ENCODE results near the gene KRT80.

The KRT80 gene

GRCh38 chr12:52221070-52221781, 29.4 kb upstream of the KRT80 start:
- H3K27me3 Mint-ChIP-seq (ENCODE audit: low read depth): peaks cover 53% of the 10 kb centered on the region
- no peak overlapping the region for H3K27ac Mint-ChIP-seq
- H3K4me3 Mint-ChIP-seq: no peak overlapping the region
- H3K36me3 Mint-ChIP-seq (ENCODE audit: low read depth): no peaks in the 10 kb centered on the region
- H3K4me1 Mint-ChIP-seq (ENCODE audit: low read depth): peaks cover 8% of the 10 kb centered on the region
- H3K9me3 Mint-ChIP-seq: no peaks in the 10 kb centered on the region

GRCh38 chr12:52220477-52220876, 28.7 kb upstream of the KRT80 start:
- no peaks in the 10 kb centered on the region for H3K36me3 Mint-ChIP-seq (ENCODE audit: low read depth)
- peaks cover 8% of the 10 kb centered on the region for H3K4me1 Mint-ChIP-seq (ENCODE audit: low read depth)
- peaks cover 49% of the 10 kb centered on the region for H3K27me3 Mint-ChIP-seq (ENCODE audit: low read depth)
- no peaks in the 10 kb centered on the region for H3K9me3 Mint-ChIP-seq
- no peak overlapping the region for H3K4me3 Mint-ChIP-seq
- no peak overlapping the region for H3K27ac Mint-ChIP-seq

GRCh38 chr12:52218001-52218400, 26.2 kb upstream of the KRT80 start:
- no peak overlapping the region for H3K27ac Mint-ChIP-seq
- no peaks in the 10 kb centered on the region for H3K9me3 Mint-ChIP-seq
- no peaks in the 10 kb centered on the region for H3K36me3 Mint-ChIP-seq (ENCODE audit: low read depth)
- peaks cover 11% of the 10 kb centered on the region for H3K4me1 Mint-ChIP-seq (ENCODE audit: low read depth)
- H3K4me3 Mint-ChIP-seq: no peak overlapping the region
- H3K27me3 Mint-ChIP-seq (ENCODE audit: low read depth): peaks cover 37% of the 10 kb centered on the region

- H3K27me3 Mint-ChIP-seq (ENCODE audit: low read depth): peaks cover 37% of the 10 kb centered on the region
These were observed 25.4 kb upstream of the KRT80 start for GRCh38 chr12:52217223-52217622.

GRCh38 chr12:52216807-52217206, 25.0 kb upstream of the KRT80 start:
- peaks cover 37% of the 10 kb centered on the region for H3K27me3 Mint-ChIP-seq (ENCODE audit: low read depth)
- no peak overlapping the region for H3K4me3 Mint-ChIP-seq
- H3K36me3 Mint-ChIP-seq (ENCODE audit: low read depth): no peaks in the 10 kb centered on the region
- H3K27ac Mint-ChIP-seq: no peak overlapping the region
- peaks cover 11% of the 10 kb centered on the region for H3K4me1 Mint-ChIP-seq (ENCODE audit: low read depth)
- H3K9me3 Mint-ChIP-seq: no peaks in the 10 kb centered on the region

More at GRCh38 chr12:52217223-52217622, 25.4 kb upstream of the KRT80 start:
- H3K9me3 Mint-ChIP-seq: no peaks in the 10 kb centered on the region
- no peak overlapping the region for H3K4me3 Mint-ChIP-seq
- peaks cover 11% of the 10 kb centered on the region for H3K4me1 Mint-ChIP-seq (ENCODE audit: low read depth)
- no peaks in the 10 kb centered on the region for H3K36me3 Mint-ChIP-seq (ENCODE audit: low read depth)
- no peak overlapping the region for H3K27ac Mint-ChIP-seq

- Mint-ChIP-seq H3K4me3 (no peak overlapping the region), H3K27me3 (ENCODE audit: low read depth) (peaks cover 33% of the 10 kb centered on the region), H3K36me3 (ENCODE audit: low read depth) (no peaks in the 10 kb centered on the region), H3K9me3 (no peaks in the 10 kb centered on the region), H3K4me1 (ENCODE audit: low read depth) (peaks cover 7% of the 10 kb centered on the region), H3K27ac (no peak overlapping the region)
These were observed 24.3 kb upstream of the KRT80 start for GRCh38 chr12:52216100-52216499.

GRCh38 chr12:52215587-52216031, 23.8 kb upstream of the KRT80 start:
- Mint-ChIP-seq H3K36me3 (ENCODE audit: low read depth) (no peaks in the 10 kb centered on the region), H3K4me1 (ENCODE audit: low read depth) (peaks cover 7% of the 10 kb centered on the region), H3K9me3 (no peaks in the 10 kb centered on the region), H3K27me3 (ENCODE audit: low read depth) (peaks cover 30% of the 10 kb centered on the region), H3K4me3 (no peak overlapping the region), H3K27ac (no peak overlapping the region)

- no peak overlapping the region for H3K4me3 Mint-ChIP-seq
- H3K27ac Mint-ChIP-seq: no peak overlapping the region
- H3K4me1 Mint-ChIP-seq (ENCODE audit: low read depth): peaks cover 7% of the 10 kb centered on the region
- H3K27me3 Mint-ChIP-seq (ENCODE audit: low read depth): peaks cover 22% of the 10 kb centered on the region
- no peaks in the 10 kb centered on the region for H3K9me3 Mint-ChIP-seq
- H3K36me3 Mint-ChIP-seq (ENCODE audit: low read depth): no peaks in the 10 kb centered on the region
These were observed 22.6 kb upstream of the KRT80 start for GRCh38 chr12:52214421-52214802.

- no peak overlapping the region for H3K27ac Mint-ChIP-seq
- H3K27me3 Mint-ChIP-seq (ENCODE audit: low read depth): peaks cover 16% of the 10 kb centered on the region
- H3K4me3 Mint-ChIP-seq: no peak overlapping the region
- H3K36me3 Mint-ChIP-seq (ENCODE audit: low read depth): no peaks in the 10 kb centered on the region
- H3K4me1 Mint-ChIP-seq (ENCODE audit: low read depth): peaks cover 7% of the 10 kb centered on the region
- no peaks in the 10 kb centered on the region for H3K9me3 Mint-ChIP-seq
These were observed 22.0 kb upstream of the KRT80 start for GRCh38 chr12:52213564-52214420.

- Mint-ChIP-seq H3K27me3 (ENCODE audit: low read depth) (peaks cover 19% of the 10 kb centered on the region), H3K36me3 (ENCODE audit: low read depth) (no peaks in the 10 kb centered on the region), H3K4me3 (no peak overlapping the region), H3K9me3 (no peaks in the 10 kb centered on the region), H3K27ac (no peak overlapping the region), H3K4me1 (ENCODE audit: low read depth) (peaks cover 7% of the 10 kb centered on the region)
These were observed 21.1 kb upstream of the KRT80 start for GRCh38 chr12:52212701-52213563.

GRCh38 chr12:52211716-52212585, 20.1 kb upstream of the KRT80 start:
- no peaks in the 10 kb centered on the region for H3K36me3 Mint-ChIP-seq (ENCODE audit: low read depth)
- H3K9me3 Mint-ChIP-seq: no peaks in the 10 kb centered on the region
- peaks cover 19% of the 10 kb centered on the region for H3K27me3 Mint-ChIP-seq (ENCODE audit: low read depth)
- H3K4me1 Mint-ChIP-seq (ENCODE audit: low read depth): peaks cover 7% of the 10 kb centered on the region
- no peak overlapping the region for H3K27ac Mint-ChIP-seq
- no peak overlapping the region for H3K4me3 Mint-ChIP-seq

GRCh38 chr12:52210925-52211650, 19.3 kb upstream of the KRT80 start:
- Mint-ChIP-seq H3K27ac (no peak overlapping the region), H3K4me1 (ENCODE audit: low read depth) (peaks cover 7% of the 10 kb centered on the region), H3K27me3 (ENCODE audit: low read depth) (peaks cover 19% of the 10 kb centered on the region), H3K4me3 (no peak overlapping the region), H3K9me3 (no peaks in the 10 kb centered on the region), H3K36me3 (ENCODE audit: low read depth) (no peaks in the 10 kb centered on the region)

GRCh38 chr12:52210186-52210924, 18.5 kb upstream of the KRT80 start:
- H3K27me3 Mint-ChIP-seq (ENCODE audit: low read depth): peaks cover 16% of the 10 kb centered on the region
- H3K9me3 Mint-ChIP-seq: no peaks in the 10 kb centered on the region
- H3K4me3 Mint-ChIP-seq: no peak overlapping the region
- peaks cover 7% of the 10 kb centered on the region for H3K4me1 Mint-ChIP-seq (ENCODE audit: low read depth)
- no peaks in the 10 kb centered on the region for H3K36me3 Mint-ChIP-seq (ENCODE audit: low read depth)
- no peak overlapping the region for H3K27ac Mint-ChIP-seq
